Tibial nerve (tissue), 4 donors: ENCODE results near the gene CNR2. TPM values are rescaled to one million over a fixed set of nuclear protein-coding genes. Genes with fewer than 3 reads are reported as not detected.

Source experiments
- DNase-seq, 2 donors: peaks; one replicate each; pipeline ENCODE4 v3.0.0-alpha.2; 2019; ENCODE audit warnings: low spot score in 2 of 2
- H3K27ac ChIP-seq, 4 donors: fragments of 200-600 bp; sonication (generic) in 3 of 4; one replicate each; pipeline ENCODE4 v1.5.1; 2017 to 2019; ENCODE audit warnings: mild to moderate bottlenecking in 1 of 4
- H3K27me3 ChIP-seq, 2 donors: fragments of 200-600 bp; sonication (generic) in 1 of 2; one replicate each; pipeline versions ENCODE4 v1.5.1 to v1.6.0; 2017 to 2019
- H3K36me3 ChIP-seq, 3 donors: fragments of 200-600 bp; sonication (generic); one replicate each; pipeline ENCODE4 v1.5.1; 2018 to 2019
- H3K4me1 ChIP-seq, 4 donors: fragments of 200-600 bp; sonication (generic) in 3 of 4; one replicate each; pipeline ENCODE4 v1.5.1; 2017 to 2019
- H3K4me3 ChIP-seq, 4 donors: fragments of 200-600 bp; sonication (generic) in 3 of 4; one replicate each; pipeline ENCODE4 v1.5.1; 2017 to 2019; ENCODE audit warnings: mild to moderate bottlenecking in 1 of 4, moderate library complexity in 1 of 4
- H3K9me3 ChIP-seq, 4 donors: fragments of 200-600 bp; sonication (generic) in 3 of 4; one replicate each; pipeline ENCODE4 v1.5.1; 2017 to 2019
- CTCF ChIP-seq, 5 experiments: fragments of 200-600 bp in 3 of 5; fragments of 450-650 bp in 2 of 5; sonication (generic) in 3 of 5; IDR thresholded peaks; one replicate each; pipeline ENCODE4 v1.5.1; 2016 to 2019; ENCODE audit warnings: antibody characterized with exemption in 5 of 5, mild to moderate bottlenecking in 3 of 5, moderate library complexity in 2 of 5
- EP300 ChIP-seq, 2 donors: sonication (generic); formaldehyde crosslinking; IDR thresholded peaks; one replicate each; pipeline ENCODE4 v1.6.1; 2017; ENCODE audit warnings: antibody characterized with exemption in 2 of 2, mild to moderate bottlenecking in 1 of 2
- POLR2A ChIP-seq, 2 donors: fragments of 450-650 bp; IDR thresholded peaks; one replicate each; pipeline ENCODE4 v1.6.1; 2017; ENCODE audit warnings: antibody characterized with exemption in 2 of 2, mild to moderate bottlenecking in 2 of 2, moderate library complexity in 2 of 2
- WGBS, 2 donors: methylation state at CpG; one replicate each; pipeline ENCODE4 v1.1.5; 2018; 5-methylcytosine and 5-hydroxymethylcytosine counted together
- small RNA-seq: library from RNA; depleted of rRNA; stranded (forward); fragments of <200 nt; gene quantifications from one replicate; pipeline ENCODE3, GENCODE V24; 2016
- total RNA-seq, 4 donors: library from RNA; depleted of rRNA; stranded (reverse); fragments of >200 nt; gene quantifications; one replicate each; pipeline ENCODE4 v1.1.0, GENCODE V29; 2016

CNR2 gene
- total RNA-seq, 4 donors from 2014 or later: not detected

GRCh38 chr1:23823767-23824166 is 89.4 kb downstream of the CNR2 start:
- Histone ChIP-seq H3K36me3 (peaks cover 0 to 15% (median 3%) of the 10 kb centered on the region in 3 donors), H3K27ac (no peak overlapping the region), H3K9me3 (no peaks in the 10 kb centered on the region), H3K4me1 (peaks cover 0 to 11% (median 6%) of the 10 kb centered on the region in 4 donors), H3K27me3 (no peaks in the 10 kb centered on the region), H3K4me3 (no peak overlapping the region)
- WGBS, 2 donors: 82 to 89% methylated on average over 7 of the region's 7 CpGs
- TF ChIP-seq CTCF (IDR thresholded peaks at IDR 0.05): no peak
- no peak for TF ChIP-seq EP300 (IDR thresholded peaks at IDR 0.05)
- no peak for TF ChIP-seq POLR2A (IDR thresholded peaks at IDR 0.05)
- no peak for DNase-seq

Small RNA genes lying within 50 kb of the gene (small RNA-seq; reads per million reads assigned to genes)
- not detected for gene MIR378F

Other genes starting within 250 kb of the CNR2 start
- gene RPL11, start 221.6 kb downstream of the CNR2 start, total RNA-seq: 100 to 1,000 TPM; 739 to 843 (median 765) TPM
- gene ELOA, start 169.9 kb downstream of the CNR2 start, total RNA-seq: 10 to 100 TPM; 21.4 to 32.7 (median 23.7) TPM
- 100 to 1,000 TPM in 1 of 4 donors, 10 to 100 TPM in 3; 64.2 to 105 (median 68.0) TPM for gene PITHD1, start 134.9 kb downstream of the CNR2 start, total RNA-seq
- gene LYPLA2, start 122.2 kb downstream of the CNR2 start, total RNA-seq: 10 to 100 TPM; 23.6 to 36.3 (median 31.6) TPM
- 10 to 100 TPM; 12.6 to 21.6 (median 15.8) TPM for gene GALE, start 112.6 kb downstream of the CNR2 start, total RNA-seq
- gene HMGCL, start 87.9 kb downstream of the CNR2 start, total RNA-seq: 10 to 100 TPM; 38.7 to 53.3 (median 44.3) TPM
- 10 to 100 TPM; 19.4 to 26.9 (median 22.0) TPM for gene FUCA1, start 45.1 kb downstream of the CNR2 start, total RNA-seq
- gene PNRC2, start 46.5 kb upstream of the CNR2 start, total RNA-seq: 10 to 100 TPM; 73.2 to 88.5 (median 77.5) TPM
- gene SRSF10, start 67.0 kb upstream of the CNR2 start, total RNA-seq: 100 to 1,000 TPM in 1 of 4 donors, 10 to 100 TPM in 3; 58.6 to 113 (median 89.9) TPM
- under 1 TPM in 3 of 4 donors, not detected in 1; 0.20 to 0.60 (median 0.22) TPM for gene MYOM3, start 198.8 kb upstream of the CNR2 start, total RNA-seq
- gene IL22RA1, start 229.8 kb upstream of the CNR2 start, total RNA-seq: not detected